H1 (cell line): Measurements from ENCODE around the gene DSTN. TPM values are rescaled to one million over a fixed set of nuclear protein-coding genes. Genes with fewer than 3 reads are reported as not detected.

ENCODE experiments used
- CTCF ChIA-PET: fragments of 300-600 bp; sonication (Branson Sonifier 250); formaldehyde crosslinking; loops from one replicate; lab custom pipeline; 2021; ENCODE audit not compliant: partially characterized antibody; lab: Charles Lee
- POLR2A ChIA-PET: fragments of 300-600 bp; sonication (Branson Sonifier 250); formaldehyde crosslinking; loops from one replicate; lab custom pipeline; 2021; ENCODE audit warnings: inconsistent platforms; ENCODE audit not compliant: partially characterized antibody; lab: Charles Lee
- DNase-seq, 2 experiments: peaks; one replicate each; pipeline versions ENCODE4 v3.0.0 to v3.0.0-alpha.2; 2010 to 2022; ENCODE audit warnings: low spot score in 2 of 2, low read depth in 1 of 2, mixed read lengths in 1 of 2
- FAIRE-seq: peaks from 2 replicates; lab custom pipeline; 2011; peaks lifted over from hg19 to GRCh38; lab: Jason Lieb, UNC
- H2AFZ ChIP-seq: 2 replicates; pipeline ENCODE4 v1.8.1; 2012; ENCODE audit warnings: low read length, inconsistent platforms
- H2AK5ac ChIP-seq: 2 replicates; pipeline ENCODE4 v1.6.1; 2013; ENCODE audit warnings: low read depth, low read length
- H2BK120ac ChIP-seq: replicated peaks from 2 replicates; pipeline ENCODE3; 2013; ENCODE audit warnings: low read depth, low read length, inconsistent platforms
- H2BK12ac ChIP-seq: 2 replicates; pipeline ENCODE4 v1.6.1; 2013; ENCODE audit warnings: low read depth, low read length
- H2BK15ac ChIP-seq: 2 replicates; pipeline ENCODE4 v1.6.1; 2013; ENCODE audit warnings: low read length
- H2BK20ac ChIP-seq: 2 replicates; pipeline ENCODE4 v1.6.1; 2013; ENCODE audit warnings: low read length
- H2BK5ac ChIP-seq: 2 replicates; pipeline ENCODE4 v1.6.1; 2013; ENCODE audit warnings: low read depth, low read length
- H3K14ac ChIP-seq: 2 replicates; pipeline ENCODE4 v1.6.1; 2013; ENCODE audit warnings: inconsistent platforms; ENCODE audit not compliant: insufficient read length
- H3K18ac ChIP-seq: 2 replicates; pipeline ENCODE4 v1.6.1; 2013; ENCODE audit warnings: low read length; ENCODE audit errors: extremely low read depth
- H3K23ac ChIP-seq: 2 replicates; pipeline ENCODE4 v1.6.1; 2013; ENCODE audit warnings: inconsistent platforms; ENCODE audit not compliant: insufficient read length
- H3K23me2 ChIP-seq: 2 replicates; pipeline ENCODE4 v1.6.1; 2013; ENCODE audit warnings: low read depth, low read length
- H3K27ac ChIP-seq: 2 replicates; pipeline ENCODE4 v1.6.1; 2011; ENCODE audit warnings: low read depth, low read length, inconsistent platforms
- H3K27me3 ChIP-seq, 4 experiments: replicated peaks in 1 of 4; 1 replicate in 1 of 4; 2 replicates in 3 of 4; pipeline versions ENCODE4 v1.6.1 to v1.8.1; 2011 to 2013; ENCODE audit warnings: low read length in 3 of 4, mild to moderate bottlenecking in 3 of 4, inconsistent platforms in 2 of 4, mixed read lengths in 2 of 4, moderate library complexity in 1 of 4; ENCODE audit not compliant: control insufficient read depth in 3 of 4, insufficient read depth in 3 of 4; ENCODE audit errors: extremely low read depth in 1 of 4
- H3K36me3 ChIP-seq, 4 experiments: 2 replicates each; pipeline versions ENCODE4 v1.6.1 to v1.8.1; 2011 to 2013; ENCODE audit warnings: mild to moderate bottlenecking in 4 of 4, low read length in 3 of 4, moderate library complexity in 2 of 4, control low read depth in 1 of 4, inconsistent platforms in 1 of 4; ENCODE audit not compliant: insufficient read depth in 4 of 4, control insufficient read depth in 2 of 4
- H3K4ac ChIP-seq: replicated peaks from 2 replicates; pipeline ENCODE3; 2013; ENCODE audit warnings: low read length, low read depth, mixed read lengths, inconsistent platforms; ENCODE audit not compliant: insufficient read length
- H3K4me1 ChIP-seq, 4 experiments: replicated peaks in 1 of 4; 1 replicate in 1 of 4; 2 replicates in 3 of 4; pipeline versions ENCODE4 v1.6.1 to v1.8.1; 2011 to 2013; ENCODE audit warnings: low read length in 3 of 4, inconsistent platforms in 2 of 4, mixed read lengths in 1 of 4; ENCODE audit not compliant: insufficient read depth in 4 of 4, control insufficient read depth in 3 of 4
- H3K4me2 ChIP-seq, 2 experiments: 2 replicates each; pipeline versions ENCODE4 v1.6.1 to v1.8.1; 2011 to 2013; ENCODE audit warnings: low read depth in 2 of 2, low read length in 2 of 2, control low read depth in 1 of 2, inconsistent platforms in 1 of 2, mild to moderate bottlenecking in 1 of 2; ENCODE audit not compliant: insufficient read depth in 1 of 2
- H3K4me3 ChIP-seq, 4 experiments: fragments of 200-600, 300-600 bp in 1 of 4; sonication (generic), shearing (Covaris generic), sonication (Bioruptor Twin) in 1 of 4; 2 replicates each; pipeline versions ENCODE4 v1.5.1 to v1.8.1; 2011 to 2016; ENCODE audit warnings: low read length in 4 of 4, low read depth in 3 of 4, control low read depth in 2 of 4, inconsistent platforms in 2 of 4, mild to moderate bottlenecking in 2 of 4, mixed read lengths in 1 of 4, moderate library complexity in 1 of 4; ENCODE audit not compliant: insufficient read depth in 2 of 4; ENCODE audit errors: extremely low read depth in 1 of 4
- H3K56ac ChIP-seq: replicated peaks from 2 replicates; pipeline ENCODE3; 2013; ENCODE audit warnings: low read depth, mild to moderate bottlenecking, mixed read lengths, low read length, inconsistent platforms; ENCODE audit not compliant: insufficient read length
- H3K79me1 ChIP-seq: 2 replicates; pipeline ENCODE4 v1.6.1; 2013; ENCODE audit warnings: low read depth, low read length, control low read depth
- H3K79me2 ChIP-seq, 2 experiments: 2 replicates each; pipeline versions ENCODE4 v1.6.1 to v1.8.1; 2012 to 2013; ENCODE audit warnings: low read length in 2 of 2, mild to moderate bottlenecking in 2 of 2, inconsistent platforms in 1 of 2; ENCODE audit not compliant: insufficient read depth in 2 of 2, control insufficient read depth in 1 of 2
- H3K9ac ChIP-seq, 4 experiments: replicated peaks in 1 of 4; 1 replicate in 1 of 4; 2 replicates in 3 of 4; pipeline versions ENCODE4 v1.6.1 to v1.8.1; 2011 to 2013; ENCODE audit warnings: low read depth in 3 of 4, low read length in 3 of 4, control low read depth in 2 of 4, mild to moderate bottlenecking in 2 of 4, moderate library complexity in 2 of 4, inconsistent platforms in 1 of 4; ENCODE audit errors: extremely low read depth in 1 of 4
- H3K9me3 ChIP-seq, 2 experiments: 2 replicates each; pipeline versions ENCODE4 v1.6.1 to v1.8.1; 2012 to 2013; ENCODE audit warnings: mild to moderate bottlenecking in 2 of 2, moderate library complexity in 2 of 2, control low read depth in 1 of 2, inconsistent platforms in 1 of 2, low read depth in 1 of 2, low read length in 1 of 2, mixed read lengths in 1 of 2; ENCODE audit not compliant: insufficient read depth in 2 of 2
- H4K20me1 ChIP-seq, 2 experiments: replicated peaks in 1 of 2; 2 replicates each; pipeline versions ENCODE3 to v1.8.1; 2011 to 2013; ENCODE audit warnings: inconsistent platforms in 2 of 2, low read length in 2 of 2, mild to moderate bottlenecking in 1 of 2; ENCODE audit not compliant: insufficient read depth in 2 of 2, control insufficient read depth in 1 of 2
- H4K5ac ChIP-seq: 2 replicates; pipeline ENCODE4 v1.6.1; 2013; ENCODE audit warnings: low read length, low read depth, mixed read lengths, inconsistent platforms; ENCODE audit not compliant: insufficient read length
- H4K8ac ChIP-seq: 2 replicates; pipeline ENCODE4 v1.8.0; 2013; ENCODE audit warnings: mild to moderate bottlenecking, moderate library complexity, low read length, inconsistent platforms; ENCODE audit not compliant: insufficient read depth; ENCODE audit errors: extremely low read depth
- H4K91ac ChIP-seq: replicated peaks from 2 replicates; pipeline ENCODE3; 2013; ENCODE audit warnings: low read length, mixed read lengths, inconsistent platforms; ENCODE audit not compliant: insufficient read length
- ATF2 ChIP-seq: IDR thresholded peaks from 2 replicates; pipeline ENCODE4 v1.6.1; 2012; ENCODE audit warnings: low read length, inconsistent platforms
- CEBPB ChIP-seq: IDR thresholded peaks from 2 replicates; pipeline ENCODE4 v1.6.1; 2012; ENCODE audit warnings: low read depth, low read length
- CTBP2 ChIP-seq: IDR thresholded peaks from 2 replicates; pipeline ENCODE4 v1.7.0; 2011; ENCODE audit warnings: borderline replicate concordance, mild to moderate bottlenecking, moderate library complexity, mixed read lengths, low read length; ENCODE audit not compliant: insufficient read depth, insufficient read length
- FOSL1 ChIP-seq: IDR thresholded peaks from 2 replicates; pipeline ENCODE4 v1.6.1; 2011; ENCODE audit warnings: mild to moderate bottlenecking, low read depth, low read length, moderate library complexity; ENCODE audit not compliant: insufficient read depth
- JUND ChIP-seq: IDR thresholded peaks from 2 replicates; pipeline ENCODE4 v1.6.1; 2011; ENCODE audit warnings: mild to moderate bottlenecking, improper control_type of control experiment, low read length
- KDM5A ChIP-seq: fragments of 200-600 bp; IDR thresholded peaks from 2 replicates; pipeline ENCODE4 v1.7.1; 2012; ENCODE audit warnings: mild to moderate bottlenecking, low read length, inconsistent platforms, mixed read lengths
- SIN3A ChIP-seq, 2 experiments: IDR thresholded peaks in 1 of 2; conservative IDR thresholded peaks in 1 of 2; 2 replicates each; pipeline ENCODE4 v1.6.1; 2011 to 2012; ENCODE audit warnings: low read length in 2 of 2, improper control_type of control experiment in 1 of 2, low read depth in 1 of 2, mild to moderate bottlenecking in 1 of 2
- SRF ChIP-seq: IDR thresholded peaks from 2 replicates; pipeline ENCODE4 v1.6.1; 2011; ENCODE audit warnings: mild to moderate bottlenecking, low read depth, low read length, moderate library complexity
- TAF1 ChIP-seq: IDR thresholded peaks from 2 replicates; pipeline ENCODE4 v1.6.1; 2011; ENCODE audit warnings: mild to moderate bottlenecking, low read depth, low read length
- TAF7 ChIP-seq: optimal IDR thresholded peaks from 2 replicates; pipeline ENCODE3; 2011; ENCODE audit warnings: low read depth, mild to moderate bottlenecking, inconsistent platforms, low read length, moderate library complexity, borderline replicate concordance
- WGBS, 2 experiments: shearing (Covaris generic) in 1 of 2; methylation state at CpG; one replicate each; pipeline versions ENCODE4 v1.1.6 to v1.1.7; 2013 to 2015; ENCODE audit warnings: low lambda C conversion rate in 2 of 2, mixed read lengths in 2 of 2, inconsistent platforms in 1 of 2, low coverage in 1 of 2, missing lambda C conversion rate in 1 of 2; ENCODE audit not compliant: insufficient replicate concordance in 2 of 2, insufficient coverage in 1 of 2, insufficient read length in 1 of 2; ENCODE audit errors: extremely low coverage in 1 of 2, missing lambda C conversion rate in 1 of 2; 5-methylcytosine and 5-hydroxymethylcytosine counted together
- polyA plus RNA-seq, 7 experiments: library from polyadenylated mRNA; depleted of rRNA in 3 of 7; stranded (reverse) in 5 of 7; unstranded in 2 of 7; fragments of >200 nt in 5 of 7; fragments of 200-250 nt in 2 of 7; gene quantifications; 1 replicate in 5 of 7; 2 replicates in 1 of 7; 4 replicates in 1 of 7; pipeline versions ENCODE4 v1.2.1 to v1.2.3, GENCODE V29; 2011 to 2013; ENCODE audit warnings: missing spikeins in 2 of 7, mixed read lengths in 2 of 7
- total RNA-seq: library from RNA; stranded (reverse); fragmentation: NEBNext Ultra II Directional; extraction: Animal tissue kit (Norgen Biotek cat#: 25700); gene quantifications from 2 replicates; pipeline ENCODE4 v1.2.1, GENCODE V29; 2021

The DSTN gene
- total and polyA plus RNA-seq, 2 of the 8 experiments (the other 6 are each of a cell fraction or from before 2014, with no cell fraction given) = 43.3 to 208 TPM

GRCh38 chr20:17589161-17589834 lies 19.4 kb downstream of the DSTN start:
- H2BK5ac ChIP-seq = no peak overlapping the region
- H3K27me3 ChIP-seq = no peaks in the 10 kb centered on the region
- no peak overlapping the region for H3K27ac ChIP-seq
- H4K91ac ChIP-seq = no peak overlapping the region
- H2AK5ac ChIP-seq = no peak overlapping the region
- H3K14ac ChIP-seq = no peak overlapping the region
- H2BK15ac ChIP-seq = no peak overlapping the region
- H3K23ac ChIP-seq = no peak overlapping the region
- H2AFZ ChIP-seq = no peak overlapping the region
- ChIA-PET POLR2A (interaction anchor here (1.6 to 3.2 kb wide), 2 partner anchors 13 to 19 kb away, joined by 7 to 18 read pairs; partner anchors contain the start of gene DSTN), CTCF (interaction anchor here (0.5 to 1.7 kb wide), 7 partner anchors 13 to 85 kb away, joined by 3 to 6 read pairs (median 3); no protein-coding TSS in a partner anchor)
- H2BK20ac ChIP-seq = no peak overlapping the region
- H3K4ac ChIP-seq = no peak overlapping the region
- no peak overlapping the region for H3K18ac ChIP-seq
- no peak overlapping the region for H3K4me2 ChIP-seq
- no peak overlapping the region for H4K5ac ChIP-seq
- peaks cover 3 to 89% of the 10 kb centered on the region in 2 experiments; a peak in 3 of 4 replicates for H3K79me2 ChIP-seq
- FAIRE-seq (no peak), DNase-seq (no peak)
- H3K56ac ChIP-seq = no peak overlapping the region
- H3K79me1 ChIP-seq = peaks cover 4% of the 10 kb centered on the region
- no peak overlapping the region for H3K4me3 ChIP-seq
- H4K20me1 ChIP-seq = no peaks in the 10 kb centered on the region
- no peak overlapping the region for H3K9ac ChIP-seq
- no peak overlapping the region for H2BK120ac ChIP-seq
- no peak overlapping the region for H4K8ac ChIP-seq
- no peaks in the 10 kb centered on the region; a peak in 1 of 8 replicates for H3K36me3 ChIP-seq
- TF ChIP-seq FOSL1 (no peak), TAF1 (no peak), ATF2 (no peak), CTBP2 (no peak), KDM5A (no peak), CEBPB (no peak), SRF (no peak), TAF7 (no peak), JUND (no peak), SIN3A (conservative IDR thresholded peaks at IDR 0.05 in 1 of 2, IDR thresholded peaks at IDR 0.05 in 1 of 2; ENCODE audit: low read depth in 1 of 2, low read length in 2 of 2) (no peak)
- TF ChIP-seq, all 59 proteins: peak for 0
- H2BK12ac ChIP-seq = no peak overlapping the region
- no peaks in the 10 kb centered on the region for H3K9me3 ChIP-seq
- 94% methylated on average over 8 of the region's 8 CpGs; no CpG with 5 or more reads in 1 of the 2 experiments for WGBS, 2 experiments
- H3K4me1 ChIP-seq = peaks cover 0 to 5% (median under 1%) of the 10 kb centered on the region in 4 experiments; a peak in 2 of 7 replicates
- H3K23me2 ChIP-seq = no peaks in the 10 kb centered on the region
